Endothelial cell of umbilical vein (primary cell): Measurements from ENCODE around the gene BATF.

Experiments used
- EZH2 ChIP-seq: IDR thresholded peaks from 2 replicates; pipeline ENCODE4 v1.6.1; 2012; ENCODE audit warnings: borderline replicate concordance, low read depth, mild to moderate bottlenecking, moderate library complexity, low read length, inconsistent platforms; ENCODE audit not compliant: severe bottlenecking
- FOS ChIP-seq: IDR thresholded peaks from 2 replicates; pipeline ENCODE4 v1.6.1; 2011; ENCODE audit warnings: mild to moderate bottlenecking, low read length, moderate library complexity, borderline replicate concordance; ENCODE audit not compliant: insufficient read depth
- GATA2 ChIP-seq: IDR thresholded peaks from 2 replicates; pipeline ENCODE4 v1.7.0; 2011; ENCODE audit warnings: low read depth, mild to moderate bottlenecking, moderate library complexity, mixed read lengths, low read length; ENCODE audit not compliant: insufficient read length, insufficient read depth
- JUN ChIP-seq: IDR thresholded peaks from 2 replicates; pipeline ENCODE4 v1.6.1; 2011; ENCODE audit warnings: borderline replicate concordance, low read depth; ENCODE audit not compliant: insufficient read length, insufficient read depth
- MAX ChIP-seq: IDR thresholded peaks from 2 replicates; pipeline ENCODE4 v1.6.1; 2011; ENCODE audit not compliant: insufficient read depth, insufficient read length
- MYC ChIP-seq: IDR thresholded peaks from one replicate; pipeline ENCODE4 v1.6.1; 2011; ENCODE audit warnings: mild to moderate bottlenecking, low read depth, low read length
- POLR2A ChIP-seq: IDR thresholded peaks from 2 replicates; pipeline ENCODE4 v1.6.1; 2012; ENCODE audit warnings: low read depth, mild to moderate bottlenecking, control low read depth, low read length
- POLR2AphosphoS5 ChIP-seq: IDR thresholded peaks from 2 replicates; pipeline ENCODE4 v1.6.1; 2012; ENCODE audit warnings: low read depth, mild to moderate bottlenecking, control low read depth, low read length, moderate library complexity; ENCODE audit not compliant: insufficient read depth
- TF ChIP-seq, protein P1 (sequence below), 2 donors: IDR thresholded peaks; 1 replicate in 1 of 2; 2 replicates in 1 of 2; pipeline ENCODE4 v1.5.1; 2011; ENCODE audit warnings: low read length in 2 of 2, mild to moderate bottlenecking in 2 of 2, moderate library complexity in 2 of 2, control low read depth in 1 of 2, inconsistent platforms in 1 of 2, low read depth in 1 of 2; ENCODE audit not compliant: insufficient read depth in 1 of 2; ENCODE audit errors: extremely low read depth in 1 of 2

- TF ChIP-seq GATA2 (no peak), EZH2 (no peak), FOS (no peak), MYC (no peak), JUN (no peak), MAX (no peak), POLR2AphosphoS5 (no peak), POLR2A (no peak)
- TF ChIP-seq, protein P1, sequence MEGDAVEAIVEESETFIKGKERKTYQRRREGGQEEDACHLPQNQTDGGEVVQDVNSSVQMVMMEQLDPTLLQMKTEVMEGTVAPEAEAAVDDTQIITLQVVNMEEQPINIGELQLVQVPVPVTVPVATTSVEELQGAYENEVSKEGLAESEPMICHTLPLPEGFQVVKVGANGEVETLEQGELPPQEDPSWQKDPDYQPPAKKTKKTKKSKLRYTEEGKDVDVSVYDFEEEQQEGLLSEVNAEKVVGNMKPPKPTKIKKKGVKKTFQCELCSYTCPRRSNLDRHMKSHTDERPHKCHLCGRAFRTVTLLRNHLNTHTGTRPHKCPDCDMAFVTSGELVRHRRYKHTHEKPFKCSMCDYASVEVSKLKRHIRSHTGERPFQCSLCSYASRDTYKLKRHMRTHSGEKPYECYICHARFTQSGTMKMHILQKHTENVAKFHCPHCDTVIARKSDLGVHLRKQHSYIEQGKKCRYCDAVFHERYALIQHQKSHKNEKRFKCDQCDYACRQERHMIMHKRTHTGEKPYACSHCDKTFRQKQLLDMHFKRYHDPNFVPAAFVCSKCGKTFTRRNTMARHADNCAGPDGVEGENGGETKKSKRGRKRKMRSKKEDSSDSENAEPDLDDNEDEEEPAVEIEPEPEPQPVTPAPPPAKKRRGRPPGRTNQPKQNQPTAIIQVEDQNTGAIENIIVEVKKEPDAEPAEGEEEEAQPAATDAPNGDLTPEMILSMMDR (IDR thresholded peaks at IDR 0.05; ENCODE audit: extremely low read depth in 1 of 2, insufficient read depth in 1 of 2, low read depth in 1 of 2, low read length in 2 of 2) = no peak
Measured at GRCh38 chr14:75562489-75562888, 40.2 kb downstream of the BATF start.
